Liver (tissue), 9 donors: ENCODE measurements around the gene GAS6. TPM values are rescaled to one million over a fixed set of nuclear protein-coding genes. Genes with fewer than 3 reads are reported as not detected.

Experiments
- DNase-seq: peaks from one replicate; pipeline ENCODE4 v3.0.0-alpha.2; 2017; ENCODE audit warnings: low spot score
- H3K27ac ChIP-seq, 2 donors: one replicate each; pipeline ENCODE4 v1.7.0; 2013; ENCODE audit warnings: inconsistent platforms in 2 of 2, low read length in 2 of 2, control low read depth in 1 of 2, low read depth in 1 of 2, mild to moderate bottlenecking in 1 of 2
- H3K27me3 ChIP-seq, 4 donors: one replicate each; pipeline versions ENCODE4 v1.6.1 to v1.7.0; 2013; ENCODE audit warnings: low read length in 3 of 4, inconsistent platforms in 1 of 4, mild to moderate bottlenecking in 1 of 4, moderate library complexity in 1 of 4; ENCODE audit not compliant: control insufficient read depth in 4 of 4, insufficient read depth in 4 of 4
- H3K36me3 ChIP-seq, 4 donors: one replicate each; pipeline versions ENCODE4 v1.6.1 to v1.7.0; 2013; ENCODE audit warnings: low read length in 3 of 4, mild to moderate bottlenecking in 3 of 4, low read depth in 1 of 4, moderate library complexity in 1 of 4; ENCODE audit not compliant: control insufficient read depth in 4 of 4, insufficient read depth in 3 of 4
- H3K4me1 ChIP-seq, 4 donors: one replicate each; pipeline versions ENCODE4 v1.6.1 to v1.7.0; 2013; ENCODE audit warnings: low read length in 3 of 4, mild to moderate bottlenecking in 3 of 4, moderate library complexity in 1 of 4; ENCODE audit not compliant: control insufficient read depth in 4 of 4, insufficient read depth in 4 of 4
- H3K4me3 ChIP-seq, 3 donors: one replicate each; pipeline versions ENCODE4 v1.6.1 to v1.7.0; 2013; ENCODE audit warnings: low read length in 3 of 3, control low read depth in 1 of 3, low read depth in 1 of 3, mild to moderate bottlenecking in 1 of 3
- H3K9ac ChIP-seq, 2 donors: one replicate each; pipeline ENCODE4 v1.7.0; 2013; ENCODE audit warnings: low read length in 2 of 2, mild to moderate bottlenecking in 2 of 2, moderate library complexity in 2 of 2, control low read depth in 1 of 2, low read depth in 1 of 2
- H3K9me3 ChIP-seq, 4 donors: one replicate each; pipeline versions ENCODE4 v1.6.1 to v1.7.0; 2013; ENCODE audit warnings: low read length in 3 of 4; ENCODE audit not compliant: control insufficient read depth in 4 of 4
- CTCF ChIP-seq: fragments of 150-350 bp; IDR thresholded peaks from 2 replicates; pipeline ENCODE4 v1.5.1; 2017; ENCODE audit warnings: improper control_type of control experiment, low read depth, low read length; ENCODE audit not compliant: missing input control
- EGR1 ChIP-seq, 2 donors: IDR thresholded peaks; 2 replicates each; pipeline ENCODE4 v1.6.1; 2016 to 2018; ENCODE audit warnings: antibody characterized with exemption in 2 of 2, low read depth in 2 of 2
- FOXA1 ChIP-seq: IDR thresholded peaks from 2 replicates; pipeline ENCODE4 v1.6.1; 2016; ENCODE audit warnings: antibody characterized with exemption
- FOXA2 ChIP-seq: IDR thresholded peaks from 2 replicates; pipeline ENCODE4 v1.6.1; 2016; ENCODE audit warnings: antibody characterized with exemption
- GABPA ChIP-seq, 2 donors: IDR thresholded peaks in 1 of 2; conservative IDR thresholded peaks in 1 of 2; 2 replicates each; pipeline ENCODE4 v1.6.1; 2016; ENCODE audit warnings: antibody characterized with exemption in 2 of 2, mild to moderate bottlenecking in 1 of 2, moderate library complexity in 1 of 2
- HNF4A ChIP-seq, 2 donors: conservative IDR thresholded peaks; 2 replicates each; pipeline ENCODE4 v1.6.1; 2016; ENCODE audit warnings: antibody characterized with exemption in 2 of 2, mild to moderate bottlenecking in 2 of 2
- HNF4G ChIP-seq: IDR thresholded peaks from 2 replicates; pipeline ENCODE4 v1.6.1; 2016; ENCODE audit warnings: antibody characterized with exemption
- JUND ChIP-seq, 2 donors: IDR thresholded peaks; 2 replicates each; pipeline ENCODE4 v1.6.1; 2016; ENCODE audit warnings: antibody characterized with exemption in 2 of 2
- MAX ChIP-seq: IDR thresholded peaks from 2 replicates; pipeline ENCODE4 v1.6.1; 2016; ENCODE audit warnings: antibody characterized with exemption
- NR2F2 ChIP-seq: IDR thresholded peaks from 2 replicates; pipeline ENCODE4 v1.6.1; 2016; ENCODE audit warnings: antibody characterized with exemption
- RAD21 ChIP-seq, 2 donors: IDR thresholded peaks; 2 replicates each; pipeline ENCODE4 v1.6.1; 2016; ENCODE audit warnings: antibody characterized with exemption in 2 of 2, mild to moderate bottlenecking in 2 of 2
- RXRA ChIP-seq, 2 donors: IDR thresholded peaks; 2 replicates each; pipeline ENCODE4 v1.6.1; 2017 to 2018; ENCODE audit warnings: antibody characterized with exemption in 2 of 2, mild to moderate bottlenecking in 1 of 2
- SP1 ChIP-seq: IDR thresholded peaks from 2 replicates; pipeline ENCODE4 v1.6.1; 2018; ENCODE audit warnings: antibody characterized with exemption, mild to moderate bottlenecking
- TAF1 ChIP-seq: conservative IDR thresholded peaks from 2 replicates; pipeline ENCODE4 v1.6.1; 2016; ENCODE audit warnings: antibody characterized with exemption, mild to moderate bottlenecking
- WGBS: extraction: QIAGEN DNeasy Blood & Tissue Kit; methylation state at CpG from one replicate; pipeline ENCODE4 v1.1.7; 2013; 5-methylcytosine and 5-hydroxymethylcytosine counted together
- polyA plus RNA-seq, 2 donors: library from polyadenylated mRNA; stranded (reverse) in 1 of 2; unstranded in 1 of 2; fragments of 200-250 nt in 1 of 2; fragments of >200 nt in 1 of 2; fragmentation: Nextera tagmentation in 1 of 2; extraction: Ambion mirVana in 1 of 2; gene quantifications; one replicate each; pipeline versions ENCODE4 v1.2.1 to v1.2.3, GENCODE V29; 2013 to 2015
- total RNA-seq, 2 donors: library from RNA; depleted of rRNA; stranded (reverse); fragments of >200 nt; gene quantifications; one replicate each; pipeline ENCODE4 v1.2.3, GENCODE V29; 2014
- TF ChIP-seq, protein P1 (sequence below): IDR thresholded peaks from 2 replicates; pipeline ENCODE4 v1.6.1; 2016; ENCODE audit warnings: antibody characterized with exemption
- TF ChIP-seq, protein P2 (sequence below): IDR thresholded peaks from 2 replicates; pipeline ENCODE4 v1.6.1; 2016; ENCODE audit warnings: antibody characterized with exemption, mild to moderate bottlenecking
- TF ChIP-seq, protein P3 (sequence below): IDR thresholded peaks from 2 replicates; pipeline ENCODE4 v1.6.1; 2016; ENCODE audit warnings: antibody characterized with exemption
- donor health status: healthy.
- donor health status: healthy.
- donor health status: healthy.
- donor health status: healthy.
- donor health status: healthy.

GAS6 gene
- total and polyA plus RNA-seq, 4 donors, result 2.5 to 30.2 (median 9.1) TPM

GRCh38 chr13:113864273-113864890 lies 506 bp upstream of the GAS6 start:
- H3K9ac ChIP-seq, result peak overlapping the region in 1 of 2 donors; percentile 34

More at GRCh38 chr13:113864273-113864890, 506 bp upstream of the GAS6 start:
- no peak for DNase-seq
- Histone ChIP-seq H3K4me1 (peaks cover 6 to 25% (median 12%) of the 10 kb centered on the region in 4 donors), H3K36me3 (no peaks in the 10 kb centered on the region), H3K27me3 (no peaks in the 10 kb centered on the region), H3K4me3 (peak overlapping the region; percentile 42 to 87 (median 44)), H3K9me3 (no peaks in the 10 kb centered on the region), H3K27ac (no peak overlapping the region)
- WGBS, result 31% methylated on average over 10 of the region's 10 CpGs
- no peak for TF ChIP-seq TAF1
- TF ChIP-seq HNF4G, result no peak
- TF ChIP-seq, protein P1, sequence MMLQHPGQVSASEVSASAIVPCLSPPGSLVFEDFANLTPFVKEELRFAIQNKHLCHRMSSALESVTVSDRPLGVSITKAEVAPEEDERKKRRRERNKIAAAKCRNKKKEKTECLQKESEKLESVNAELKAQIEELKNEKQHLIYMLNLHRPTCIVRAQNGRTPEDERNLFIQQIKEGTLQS, result no peak
- TF ChIP-seq NR2F2, result no peak
- TF ChIP-seq RAD21 (IDR thresholded peaks at IDR 0.05), result no peak
- no peak for TF ChIP-seq HNF4A (conservative IDR thresholded peaks at IDR 0.05)
- no peak for TF ChIP-seq EGR1 (IDR thresholded peaks at IDR 0.05; ENCODE audit: low read depth in 2 of 2)
- TF ChIP-seq JUND (IDR thresholded peaks at IDR 0.05), result no peak
- TF ChIP-seq RXRA (IDR thresholded peaks at IDR 0.05), result no peak
- TF ChIP-seq CTCF, result no peak
- TF ChIP-seq, protein P2, sequence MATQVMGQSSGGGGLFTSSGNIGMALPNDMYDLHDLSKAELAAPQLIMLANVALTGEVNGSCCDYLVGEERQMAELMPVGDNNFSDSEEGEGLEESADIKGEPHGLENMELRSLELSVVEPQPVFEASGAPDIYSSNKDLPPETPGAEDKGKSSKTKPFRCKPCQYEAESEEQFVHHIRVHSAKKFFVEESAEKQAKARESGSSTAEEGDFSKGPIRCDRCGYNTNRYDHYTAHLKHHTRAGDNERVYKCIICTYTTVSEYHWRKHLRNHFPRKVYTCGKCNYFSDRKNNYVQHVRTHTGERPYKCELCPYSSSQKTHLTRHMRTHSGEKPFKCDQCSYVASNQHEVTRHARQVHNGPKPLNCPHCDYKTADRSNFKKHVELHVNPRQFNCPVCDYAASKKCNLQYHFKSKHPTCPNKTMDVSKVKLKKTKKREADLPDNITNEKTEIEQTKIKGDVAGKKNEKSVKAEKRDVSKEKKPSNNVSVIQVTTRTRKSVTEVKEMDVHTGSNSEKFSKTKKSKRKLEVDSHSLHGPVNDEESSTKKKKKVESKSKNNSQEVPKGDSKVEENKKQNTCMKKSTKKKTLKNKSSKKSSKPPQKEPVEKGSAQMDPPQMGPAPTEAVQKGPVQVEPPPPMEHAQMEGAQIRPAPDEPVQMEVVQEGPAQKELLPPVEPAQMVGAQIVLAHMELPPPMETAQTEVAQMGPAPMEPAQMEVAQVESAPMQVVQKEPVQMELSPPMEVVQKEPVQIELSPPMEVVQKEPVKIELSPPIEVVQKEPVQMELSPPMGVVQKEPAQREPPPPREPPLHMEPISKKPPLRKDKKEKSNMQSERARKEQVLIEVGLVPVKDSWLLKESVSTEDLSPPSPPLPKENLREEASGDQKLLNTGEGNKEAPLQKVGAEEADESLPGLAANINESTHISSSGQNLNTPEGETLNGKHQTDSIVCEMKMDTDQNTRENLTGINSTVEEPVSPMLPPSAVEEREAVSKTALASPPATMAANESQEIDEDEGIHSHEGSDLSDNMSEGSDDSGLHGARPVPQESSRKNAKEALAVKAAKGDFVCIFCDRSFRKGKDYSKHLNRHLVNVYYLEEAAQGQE, result no peak
- no peak for TF ChIP-seq MAX
- no peak for TF ChIP-seq FOXA1
- no peak for TF ChIP-seq FOXA2
- TF ChIP-seq, protein P3, sequence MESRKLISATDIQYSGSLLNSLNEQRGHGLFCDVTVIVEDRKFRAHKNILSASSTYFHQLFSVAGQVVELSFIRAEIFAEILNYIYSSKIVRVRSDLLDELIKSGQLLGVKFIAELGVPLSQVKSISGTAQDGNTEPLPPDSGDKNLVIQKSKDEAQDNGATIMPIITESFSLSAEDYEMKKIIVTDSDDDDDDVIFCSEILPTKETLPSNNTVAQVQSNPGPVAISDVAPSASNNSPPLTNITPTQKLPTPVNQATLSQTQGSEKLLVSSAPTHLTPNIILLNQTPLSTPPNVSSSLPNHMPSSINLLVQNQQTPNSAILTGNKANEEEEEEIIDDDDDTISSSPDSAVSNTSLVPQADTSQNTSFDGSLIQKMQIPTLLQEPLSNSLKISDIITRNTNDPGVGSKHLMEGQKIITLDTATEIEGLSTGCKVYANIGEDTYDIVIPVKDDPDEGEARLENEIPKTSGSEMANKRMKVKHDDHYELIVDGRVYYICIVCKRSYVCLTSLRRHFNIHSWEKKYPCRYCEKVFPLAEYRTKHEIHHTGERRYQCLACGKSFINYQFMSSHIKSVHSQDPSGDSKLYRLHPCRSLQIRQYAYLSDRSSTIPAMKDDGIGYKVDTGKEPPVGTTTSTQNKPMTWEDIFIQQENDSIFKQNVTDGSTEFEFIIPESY, result no peak
- no peak for TF ChIP-seq GABPA (IDR thresholded peaks at IDR 0.05 in 1 of 2, conservative IDR thresholded peaks at IDR 0.05 in 1 of 2)
- TF ChIP-seq SP1, result no peak
